ENCODE data around the gene FILIP1. TPM values are rescaled to one million over a fixed set of nuclear protein-coding genes. Genes with fewer than 3 reads are reported as not detected.
A peak's percentile ranks its signal among the peaks of the same experiment; 100 is the strongest.

FILIP1 gene
- total and polyA plus RNA-seq, 2 of the 4 experiments (the other 2 are of a cell fraction), result under 0.01 to 0.03 TPM

DNA sequence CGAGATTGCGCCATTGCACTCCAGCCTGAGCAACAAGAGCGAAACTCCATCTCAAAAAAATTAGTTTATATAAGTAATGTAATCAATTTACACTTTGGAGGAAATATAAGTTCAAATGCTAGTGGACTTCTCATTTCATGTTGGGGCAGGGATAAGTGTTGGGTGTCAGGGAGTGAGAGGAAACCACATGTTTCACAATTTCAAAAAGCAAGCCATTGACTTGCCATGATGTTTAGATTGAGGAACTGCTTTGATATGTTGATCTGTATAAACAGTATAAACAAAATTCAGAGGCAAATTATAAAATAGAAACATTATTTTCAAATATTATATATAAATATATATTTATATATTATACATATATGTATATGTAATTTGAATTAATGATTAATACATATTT is 42.7 kb downstream of the FILIP1 start:
- no CpG with 5 or more reads among the region's 3 CpGs for WGBS, 2 experiments (ENCODE audit: extremely low coverage in 2 of 2, insufficient read length in 1 of 2)

More for the DNA sequence above, 42.7 kb downstream of the FILIP1 start:
- dilution Hi-C loops (cut with HindIII; ENCODE audit: low sequenced_read_pairs, unreplicated experiment), result no loop called here
- Histone ChIP-seq H4K91ac (ENCODE audit: insufficient read depth, low read depth, low read length) (no peak overlapping the region), H3K9me3 (ENCODE audit: control insufficient read depth, insufficient read depth, low read length) (no peaks in the 10 kb centered on the region), H4K8ac (ENCODE audit: low read depth in 2 of 2, low read length in 2 of 2) (no peak overlapping the region), H4K5ac (ENCODE audit: low read depth, low read length) (no peak overlapping the region), H3K4me1 (ENCODE audit: control insufficient read depth, insufficient read depth, low read length) (peaks cover 4% of the 10 kb centered on the region), H3K9ac (ENCODE audit: low read depth, low read length) (no peak overlapping the region), H3K27me3 (ENCODE audit: control insufficient read depth, insufficient read depth, low read length) (no peaks in the 10 kb centered on the region), H3K79me1 (ENCODE audit: low read depth in 1 of 2, low read length in 2 of 2) (no peaks in the 10 kb centered on the region), H3K36me3 (ENCODE audit: control insufficient read depth, insufficient read depth, low read length) (no peaks in the 10 kb centered on the region), H2AK9ac (replicated peaks; ENCODE audit: low read depth, low read length, poor library complexity) (no peak overlapping the region), H2AK5ac (ENCODE audit: low read depth, low read length) (0 out of 2 replicates have a peak overlapping the region, but pooled peaks have one; percentile 44), H4K20me1 (ENCODE audit: insufficient read depth, low read length) (no peaks in the 10 kb centered on the region), H2BK5ac (ENCODE audit: low read depth, low read length, poor library complexity, severe bottlenecking) (no peak overlapping the region), H3K23ac (ENCODE audit: low read depth, low read length) (0 out of 2 replicates have a peak overlapping the region, but pooled peaks have one; percentile 57), H3K27ac (ENCODE audit: insufficient read depth, low read length) (no peak overlapping the region), H2BK120ac (ENCODE audit: low read depth, low read length) (no peak overlapping the region), H3K4me2 (ENCODE audit: low read depth, low read length) (no peak overlapping the region), H3K56ac (ENCODE audit: extremely low read depth, insufficient read depth, low read length) (no peak overlapping the region), H3K4ac (ENCODE audit: low read depth, low read length) (no peak overlapping the region), H3K9me1 (ENCODE audit: insufficient read depth, low read length) (no peaks in the 10 kb centered on the region), H2BK15ac (ENCODE audit: low read depth, low read length) (no peak overlapping the region), H3K14ac (replicated peaks; ENCODE audit: low read depth, low read length) (no peak overlapping the region), H3K4me3 (ENCODE audit: insufficient read depth, low read depth, low read length) (no peak overlapping the region), H2AFZ (replicated peaks; ENCODE audit: low read length, poor library complexity) (no peak overlapping the region), H3K18ac (ENCODE audit: low read depth, low read length) (no peak overlapping the region; the same call in 1 of the 2 replicates), H2BK20ac (ENCODE audit: low read depth, low read length) (no peak overlapping the region)
- in situ Hi-C loops (cut with MboI; ENCODE audit: low sequenced_read_pairs), result no loop called here
- no TSS peak for BruUV-seq (replicated peaks)
- intact Hi-C loops (cut with micrococcal nuclease), result no loop called here
- CTCF ChIA-PET, result no interaction called here
- ATAC-seq (ENCODE audit: low read depth) (no peak), DNase-seq (no peak)
- TF ChIP-seq MAFK (IDR thresholded peaks at IDR 0.05; ENCODE audit: low read depth, low read length), result no peak
- POLR2A ChIA-PET (ENCODE audit: unreplicated experiment), result no interaction called here

All from IMR-90 (cell line).